Hematopoietic multipotent progenitor cell treated with erythropoietin and hydrocortisone succinate and interleukin-3 and kit ligand, for 15 days (in vitro differentiated cells): ENCODE results near the gene COL4A6.

Source experiments
- DNase-seq: peaks from one replicate; pipeline ENCODE4 v3.0.0-alpha.2; 2015; ENCODE audit warnings: low spot score

Gene COL4A6

GRCh38 chrX:108331126-108331909, 106.9 kb downstream of the COL4A6 start:
- DNase-seq, result no peak

GRCh38 chrX:108323751-108324150, 114.5 kb downstream of the COL4A6 start:
- DNase-seq, result no peak

- no peak for DNase-seq
Measured at GRCh38 chrX:108322234-108322633, 116.0 kb downstream of the COL4A6 start.

GRCh38 chrX:108316456-108316855, 121.8 kb downstream of the COL4A6 start:
- DNase-seq, result no peak

GRCh38 chrX:108313669-108314068, 124.6 kb downstream of the COL4A6 start:
- DNase-seq, result no peak

GRCh38 chrX:108312957-108313356, 125.3 kb downstream of the COL4A6 start:
- no peak for DNase-seq

GRCh38 chrX:108312011-108312410, 126.2 kb downstream of the COL4A6 start:
- DNase-seq, result no peak

GRCh38 chrX:108310506-108310905, 127.7 kb downstream of the COL4A6 start:
- no peak for DNase-seq

- no peak for DNase-seq
Measured at GRCh38 chrX:108309144-108309543, 129.1 kb downstream of the COL4A6 start.

- DNase-seq, result no peak
Measured at GRCh38 chrX:108307132-108308085, 130.8 kb downstream of the COL4A6 start.

GRCh38 chrX:108306086-108306485, 132.1 kb downstream of the COL4A6 start:
- no peak for DNase-seq

- no peak for DNase-seq
Measured at GRCh38 chrX:108304757-108305156, 133.5 kb downstream of the COL4A6 start.

GRCh38 chrX:108304210-108304609, 134.0 kb downstream of the COL4A6 start:
- no peak for DNase-seq

- DNase-seq, result no peak
Measured at GRCh38 chrX:108303682-108304081, 134.5 kb downstream of the COL4A6 start.

- no peak for DNase-seq
Measured at GRCh38 chrX:108299704-108300103, 138.5 kb downstream of the COL4A6 start.

- no peak for DNase-seq
Measured at GRCh38 chrX:108299101-108299591, 139.1 kb downstream of the COL4A6 start.

- DNase-seq, result no peak
Measured at GRCh38 chrX:108298165-108298602, 140.0 kb downstream of the COL4A6 start.

- no peak for DNase-seq
Measured at GRCh38 chrX:108297290-108297689, 140.9 kb downstream of the COL4A6 start.

GRCh38 chrX:108292053-108292452, 146.2 kb downstream of the COL4A6 start:
- DNase-seq, result no peak

- DNase-seq, result no peak
Measured at GRCh38 chrX:108285918-108286317, 152.3 kb downstream of the COL4A6 start.

GRCh38 chrX:108285356-108285755, 152.9 kb downstream of the COL4A6 start:
- no peak for DNase-seq

- DNase-seq, result no peak
Measured at GRCh38 chrX:108275732-108276131, 162.5 kb downstream of the COL4A6 start.

GRCh38 chrX:108271397-108271787, 166.8 kb downstream of the COL4A6 start:
- DNase-seq, result no peak
